ENCODE data around the gene PTPN11.
"Not testable (repeated sequence)": the region's sequence is repeated elsewhere in the genome, so short reads cannot be mapped to it uniquely, and the experiment has no call there.

Gene PTPN11

DNA sequence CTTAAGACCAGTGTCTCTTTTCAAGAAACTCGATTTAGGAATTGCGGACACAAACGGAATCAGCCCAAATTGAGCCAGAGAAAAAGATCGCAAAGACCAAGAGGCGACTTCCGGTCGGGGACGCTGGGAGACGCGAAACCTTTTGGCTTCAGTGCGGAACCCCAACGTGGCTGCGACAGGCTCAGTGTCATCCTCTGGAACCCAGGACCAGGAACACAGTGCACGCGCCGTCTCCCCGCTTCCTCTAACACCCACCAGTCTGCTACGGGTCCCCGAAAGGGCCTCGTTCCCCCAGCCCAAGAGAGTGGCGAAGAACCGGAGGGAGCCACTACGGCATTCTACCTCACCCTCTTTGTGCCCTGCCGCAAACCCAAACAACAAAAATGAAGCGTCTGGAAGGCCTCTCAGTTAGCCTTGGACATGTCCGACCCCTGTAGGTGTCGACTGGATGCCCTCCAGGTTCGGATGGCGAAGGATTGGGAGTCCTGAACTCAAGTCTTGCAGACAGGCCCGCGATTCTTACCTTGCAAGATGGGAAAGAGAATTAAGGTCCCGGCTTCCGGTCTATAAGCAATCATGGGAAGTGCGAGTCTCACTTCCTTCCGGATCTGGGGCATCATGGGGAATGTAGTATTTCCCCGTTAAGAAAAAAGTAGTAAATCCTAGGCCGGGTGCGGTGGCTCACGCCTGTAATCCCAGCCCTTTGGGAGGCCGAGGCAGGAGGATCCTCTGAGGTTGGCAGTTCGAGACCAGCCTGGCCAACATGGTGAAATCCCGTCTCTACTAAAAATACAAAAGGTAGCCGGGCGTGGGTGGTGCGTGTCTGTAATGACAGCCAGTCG lies 9.5 kb upstream of the PTPN11 start, which contains the start of gene RPL6:
Gene RPL6 (minus strand): TSS at position 542 of the 842 bp plus-strand sequence. CDS start 949 bp downstream, outside the sequence.
- peak; percentile 64 to 89 (median 77) for DNase-seq

DNA sequence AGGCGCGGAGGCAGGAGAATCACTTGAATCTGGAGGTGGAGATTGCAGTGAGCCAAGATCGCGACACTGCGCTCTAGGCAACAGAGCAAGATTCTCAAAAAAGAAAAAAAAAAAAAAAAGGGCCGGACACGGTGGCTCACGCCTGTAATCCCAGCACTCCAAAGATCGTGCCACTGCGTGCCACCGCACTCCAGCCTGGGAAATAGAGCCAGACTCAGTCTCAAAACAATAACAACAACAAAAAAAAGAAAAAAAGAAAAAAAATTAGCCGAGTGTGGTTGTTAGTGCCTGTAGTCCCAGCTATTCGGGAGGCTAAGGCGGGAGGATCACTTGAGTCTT lies 8.9 kb upstream of the PTPN11 start:
- no peak for DNase-seq

DNA sequence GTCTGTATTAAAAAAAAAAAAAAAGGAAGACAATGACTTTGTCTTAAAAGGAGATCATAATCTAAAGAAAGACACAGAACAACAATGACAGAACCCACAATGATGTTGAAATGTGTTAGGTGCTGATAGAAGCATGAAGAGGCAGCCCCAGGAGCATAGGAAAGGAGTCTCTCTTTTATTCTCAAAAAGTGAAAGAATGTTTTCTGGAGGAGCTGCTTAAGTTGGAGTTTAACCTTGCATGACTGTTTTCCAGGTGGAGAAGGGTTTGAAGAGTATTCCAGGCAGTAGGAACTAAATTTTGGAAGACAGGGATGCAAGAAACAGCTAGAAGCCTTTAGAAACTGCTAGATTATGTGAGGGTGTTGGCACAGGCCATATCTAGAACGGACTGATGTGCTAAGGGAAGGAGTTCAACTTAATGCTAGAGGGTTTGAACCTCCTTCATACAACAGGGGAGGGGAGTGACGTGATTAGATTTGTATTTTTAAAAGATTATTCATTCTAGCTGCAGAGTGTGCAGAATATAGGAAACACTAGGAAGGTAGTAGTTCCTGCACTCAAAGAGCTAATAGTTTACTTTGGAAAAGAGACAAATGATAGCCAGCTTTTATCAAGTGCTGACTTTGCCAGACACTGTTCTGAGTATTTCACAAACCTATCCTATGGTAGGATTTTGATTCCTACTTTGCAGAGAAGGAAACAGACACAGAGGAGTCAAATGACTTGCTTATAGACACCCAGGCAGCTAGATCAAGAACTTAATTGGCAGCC lies 4.7 kb upstream of the PTPN11 start:
- DNase-seq, result no peak

DNA sequence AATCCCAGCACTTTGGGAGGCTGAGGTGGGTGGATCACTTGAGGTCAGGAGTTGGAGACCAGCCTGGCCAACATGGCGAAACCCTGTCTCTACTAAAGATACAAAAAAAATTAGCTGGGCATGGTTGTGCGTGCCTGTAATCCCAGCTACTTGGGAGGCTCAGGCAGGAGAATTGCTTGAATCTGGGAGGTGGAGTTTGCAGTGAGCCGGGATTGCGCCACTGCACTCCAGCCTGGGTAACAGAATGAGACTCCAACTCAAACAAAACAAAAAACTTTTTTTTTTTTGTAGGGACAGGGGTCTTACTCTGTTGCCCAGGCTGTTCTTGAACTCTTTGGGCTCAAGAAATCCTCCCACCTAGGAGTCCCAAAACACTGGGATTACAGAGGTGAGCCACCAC lies 3.3 kb upstream of the PTPN11 start:
- not testable (repeated sequence) for DNase-seq

- no peak for DNase-seq
These were observed 507 bp upstream of the PTPN11 start for GRCh38 chr12:112418273-112418607.

DNA sequence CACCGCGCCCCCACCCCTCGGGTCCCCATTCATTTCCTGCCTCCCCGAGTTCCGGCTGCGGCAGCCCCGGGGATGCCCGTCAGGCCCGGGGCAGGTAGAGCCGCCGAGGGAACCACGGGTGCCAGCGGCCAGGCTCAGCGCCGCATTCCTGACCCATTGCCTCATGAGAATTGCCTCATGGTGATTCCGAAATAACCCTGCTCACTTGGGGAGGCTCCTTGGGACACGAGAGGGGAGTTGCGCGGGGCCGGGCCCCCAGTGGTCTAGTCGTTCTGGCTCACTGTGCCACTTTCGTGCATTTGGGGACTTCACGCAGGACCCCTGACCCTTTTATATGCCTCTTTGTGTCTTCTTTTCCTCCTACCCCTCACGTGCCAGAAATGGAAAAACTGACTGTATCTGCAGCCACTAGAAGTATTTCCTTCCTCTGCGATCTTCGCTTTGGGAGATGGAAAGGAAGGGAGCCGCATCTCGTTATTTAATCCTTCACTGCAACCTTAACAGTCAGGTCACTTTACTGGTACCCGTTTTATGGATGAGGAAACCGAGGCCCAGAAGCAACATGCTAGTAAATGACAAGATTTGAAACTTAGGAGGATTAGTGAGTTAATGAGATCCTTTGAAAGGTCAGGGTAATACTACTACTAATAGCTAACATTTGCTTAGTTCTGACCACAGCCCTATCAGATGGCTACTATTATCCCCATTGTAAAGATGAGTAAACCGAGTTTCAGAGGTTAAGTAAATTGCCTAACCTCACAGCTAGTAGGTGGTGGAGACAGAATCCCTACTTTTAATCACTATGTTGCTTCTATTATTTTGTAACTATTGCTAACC lies 768 bp downstream of the PTPN11 start:
- DNase-seq, result peak in 2 of 6 experiments; percentile 22 to 69

DNA sequence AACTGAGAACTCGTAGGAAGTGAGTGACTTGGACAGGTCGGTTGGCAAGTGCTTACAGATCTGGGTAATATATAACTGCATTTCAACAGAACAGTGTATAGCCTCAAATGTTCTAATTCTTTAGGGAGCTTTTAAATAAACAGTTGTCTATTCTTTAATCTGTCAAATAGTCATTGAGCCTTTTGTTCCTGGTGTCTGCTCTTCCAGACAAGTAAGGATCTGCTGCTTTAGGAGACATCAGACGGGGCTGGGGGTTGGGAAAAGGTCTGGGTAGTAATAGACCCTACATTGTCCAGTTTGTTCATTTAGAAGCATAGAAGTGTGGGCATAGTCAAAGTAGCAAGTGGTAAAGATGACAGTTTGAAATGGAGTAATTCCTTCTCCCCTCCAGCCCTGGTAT lies 2.0 kb downstream of the PTPN11 start:
- DNase-seq, result no peak

GRCh38 chr12:112421363-112421762 lies 2.6 kb downstream of the PTPN11 start:
- no peak for DNase-seq

GRCh38 chr12:112422531-112422930 lies 3.8 kb downstream of the PTPN11 start:
- no peak for DNase-seq

DNA sequence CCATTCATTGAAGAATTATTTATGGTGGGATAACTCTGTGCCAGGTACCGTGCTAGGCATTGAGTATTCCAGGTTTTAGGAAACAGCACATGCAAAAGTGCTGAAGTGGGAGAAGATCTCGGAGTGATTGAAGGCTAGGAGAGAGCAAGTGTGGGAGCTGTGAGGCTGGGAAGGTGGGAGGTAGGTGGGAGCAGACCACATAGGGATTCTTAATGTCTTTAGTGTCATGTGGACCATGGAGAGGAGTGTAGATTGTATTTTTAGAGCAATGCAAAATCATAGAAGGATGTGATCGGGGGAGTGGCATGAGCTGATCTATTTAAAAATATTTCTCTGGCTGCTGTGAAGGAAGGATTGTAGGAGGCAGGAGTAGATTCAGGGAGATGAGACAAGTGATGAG lies 5.4 kb downstream of the PTPN11 start:
- DNase-seq, result no peak

- no peak for DNase-seq
These were observed 7.0 kb downstream of the PTPN11 start for GRCh38 chr12:112425582-112426382.

- no peak for DNase-seq
These were observed 9.0 kb downstream of the PTPN11 start for GRCh38 chr12:112427760-112428159.

DNA sequence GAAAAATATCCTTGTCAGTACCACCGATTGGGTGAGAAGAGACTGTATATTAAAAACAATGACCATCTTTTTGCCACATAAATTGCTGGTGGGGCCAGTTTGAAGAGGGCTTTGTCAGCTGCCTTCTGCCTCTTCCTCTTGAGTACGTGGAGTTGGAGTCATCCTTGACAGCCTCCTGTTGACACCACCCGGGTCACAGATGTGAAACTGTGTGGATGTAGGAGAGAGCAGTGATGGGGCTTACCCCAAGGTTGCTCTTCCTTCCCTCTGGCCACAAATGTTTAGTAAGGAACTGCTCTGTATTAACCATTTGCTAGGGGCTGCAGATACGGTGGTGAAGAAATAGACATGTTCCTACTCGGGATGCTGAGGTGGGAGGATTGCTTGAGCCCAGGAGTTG lies 12.2 kb downstream of the PTPN11 start:
- no peak for DNase-seq

DNA sequence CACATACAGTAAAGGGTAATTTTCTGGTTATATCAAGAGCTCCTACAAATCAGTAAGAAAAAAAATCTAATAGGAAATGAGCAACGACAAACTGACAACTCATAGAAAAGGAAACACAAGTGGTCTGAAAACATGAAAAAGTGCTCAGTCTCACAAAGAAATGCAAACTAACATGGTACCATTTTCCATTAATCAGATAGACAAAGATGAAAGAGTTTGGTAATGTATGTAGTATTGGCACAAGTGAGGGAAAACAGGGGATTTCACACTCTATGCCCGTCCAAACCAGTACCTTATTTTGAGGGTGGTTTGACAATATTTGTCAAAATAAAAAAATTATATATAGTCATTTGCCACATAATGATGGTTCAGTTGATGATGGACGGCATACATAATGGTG lies 13.2 kb downstream of the PTPN11 start:
- no peak for DNase-seq

DNA sequence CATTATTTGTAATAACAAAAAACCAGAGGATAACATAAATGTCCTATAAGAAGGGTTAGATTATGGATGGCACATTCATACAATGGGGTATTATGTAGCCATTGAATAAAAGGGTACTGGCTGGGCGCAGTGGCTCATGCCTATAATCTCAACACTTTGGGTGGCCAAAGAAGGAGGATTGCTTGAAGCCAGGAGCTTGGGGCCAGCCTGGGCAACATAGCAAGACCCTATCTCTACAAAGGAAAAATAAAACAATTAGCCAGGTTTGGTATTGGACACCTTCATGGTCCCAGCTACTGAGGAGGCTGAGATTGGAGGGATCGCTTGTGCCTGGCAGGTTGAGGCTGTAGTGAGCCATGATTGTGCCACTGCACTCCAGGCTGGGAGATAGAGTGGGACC lies 14.8 kb downstream of the PTPN11 start:
- DNase-seq, result no peak

GRCh38 chr12:112438645-112439044 lies 19.9 kb downstream of the PTPN11 start:
- not testable (repeated sequence) for DNase-seq

DNA sequence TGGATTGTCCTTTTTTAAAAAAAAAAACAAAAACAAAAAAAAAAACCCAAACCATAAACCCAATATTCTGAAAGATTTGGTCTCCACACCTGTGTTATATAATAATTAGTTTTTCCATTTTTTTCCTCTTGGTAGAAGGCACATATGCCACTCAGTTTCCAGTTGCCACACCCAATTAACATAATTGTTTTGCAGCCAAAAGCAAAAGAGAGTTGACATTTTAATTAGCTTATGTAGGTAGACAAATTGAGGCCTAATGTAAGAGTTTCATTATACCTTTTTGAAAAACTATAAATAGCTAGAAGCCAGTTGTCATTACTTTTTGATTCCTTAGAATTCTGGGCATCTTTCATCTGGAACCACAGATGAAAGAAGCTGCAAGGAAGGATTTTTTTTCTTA lies 21.0 kb downstream of the PTPN11 start:
- no peak for DNase-seq

DNA sequence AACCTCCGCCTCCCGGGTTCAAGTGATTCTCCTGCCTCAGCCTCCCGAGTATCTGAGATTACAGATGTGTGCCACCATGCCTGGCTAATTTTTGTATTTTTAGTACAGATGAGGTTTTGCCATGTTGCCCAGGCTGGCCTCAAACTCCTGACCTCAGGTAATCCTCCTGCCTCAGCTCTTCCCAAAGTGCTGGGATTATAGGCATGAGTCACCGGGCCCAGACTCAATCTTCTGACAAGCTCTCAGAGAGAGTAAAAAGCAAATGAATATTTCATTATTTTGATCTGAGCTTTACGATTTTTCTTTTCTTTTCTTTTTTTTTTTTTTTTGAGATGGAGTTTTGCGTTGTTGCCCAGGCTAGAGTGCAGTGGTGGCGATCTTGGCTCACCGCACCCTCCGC lies 21.9 kb downstream of the PTPN11 start:
- not testable (repeated sequence) for DNase-seq

DNA sequence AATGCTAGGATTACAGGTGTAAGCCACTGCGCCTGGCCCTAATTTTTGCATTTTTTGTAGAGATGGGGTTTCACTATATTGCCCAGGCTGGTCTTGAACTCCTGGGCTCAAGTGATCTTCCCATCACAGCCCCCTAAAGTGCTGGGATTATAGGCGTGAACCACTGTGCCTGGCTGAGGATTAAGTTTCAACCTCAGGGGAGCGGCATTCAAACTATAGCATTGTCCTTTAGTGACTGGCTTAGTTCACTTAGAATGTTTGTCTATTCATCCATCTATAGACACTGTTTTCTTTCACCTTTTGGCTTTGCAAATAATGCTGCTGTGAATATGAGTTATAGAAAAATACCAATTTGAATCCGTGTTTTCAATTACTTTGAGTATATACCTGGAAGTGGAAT lies 25.2 kb downstream of the PTPN11 start:
- DNase-seq, result no peak

DNA sequence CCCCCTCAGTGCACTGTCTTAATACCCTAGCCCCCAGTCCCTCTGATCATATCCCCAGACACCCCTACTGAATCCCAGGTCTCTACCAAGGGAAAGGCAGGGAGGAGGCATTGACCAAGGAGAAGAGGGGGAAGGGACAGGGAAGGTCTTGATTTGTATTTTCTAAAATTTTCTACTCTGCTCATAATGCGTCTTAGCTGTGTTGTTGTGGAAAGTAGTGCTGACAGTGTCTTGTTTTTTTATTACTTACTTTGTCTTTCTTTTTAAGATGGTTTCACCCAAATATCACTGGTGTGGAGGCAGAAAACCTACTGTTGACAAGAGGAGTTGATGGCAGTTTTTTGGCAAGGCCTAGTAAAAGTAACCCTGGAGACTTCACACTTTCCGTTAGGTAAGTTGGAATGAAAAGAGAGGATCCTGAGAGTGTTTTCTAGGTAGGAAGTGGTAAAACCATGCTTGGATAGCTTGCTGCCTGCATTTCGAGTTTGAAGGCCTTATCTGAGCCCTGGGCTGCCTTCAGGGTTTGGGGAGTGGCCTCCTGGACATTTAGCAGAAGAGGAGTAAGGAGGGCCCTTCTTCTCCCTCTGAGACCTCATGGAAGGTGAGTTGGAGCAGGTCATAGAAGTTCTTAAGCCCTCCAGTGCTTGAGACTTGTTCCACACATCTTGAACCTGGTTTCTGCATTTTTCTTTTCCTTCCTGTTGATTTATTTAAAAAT lies 27.4 kb downstream of the PTPN11 start:
- DNase-seq, result no peak

DNA sequence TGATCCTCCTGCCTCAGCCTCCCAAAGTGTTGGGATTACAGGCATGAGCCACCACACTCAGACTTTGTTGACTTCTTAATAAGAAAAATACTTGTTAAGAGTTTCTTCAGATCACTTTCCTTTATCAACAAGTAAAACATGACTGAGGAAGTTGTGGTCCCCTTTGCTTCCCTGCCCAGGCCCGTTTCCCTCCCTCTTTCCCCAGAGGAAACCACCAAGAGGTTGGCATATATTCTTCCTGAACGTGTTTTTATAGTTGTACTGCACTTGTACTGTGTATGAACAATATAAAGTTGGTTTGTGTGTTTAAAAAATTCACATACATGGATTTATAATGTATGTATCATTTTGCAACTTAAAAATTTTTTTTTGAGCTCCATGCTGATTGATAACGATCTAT lies 28.4 kb downstream of the PTPN11 start:
- DNase-seq, result no peak

DNA sequence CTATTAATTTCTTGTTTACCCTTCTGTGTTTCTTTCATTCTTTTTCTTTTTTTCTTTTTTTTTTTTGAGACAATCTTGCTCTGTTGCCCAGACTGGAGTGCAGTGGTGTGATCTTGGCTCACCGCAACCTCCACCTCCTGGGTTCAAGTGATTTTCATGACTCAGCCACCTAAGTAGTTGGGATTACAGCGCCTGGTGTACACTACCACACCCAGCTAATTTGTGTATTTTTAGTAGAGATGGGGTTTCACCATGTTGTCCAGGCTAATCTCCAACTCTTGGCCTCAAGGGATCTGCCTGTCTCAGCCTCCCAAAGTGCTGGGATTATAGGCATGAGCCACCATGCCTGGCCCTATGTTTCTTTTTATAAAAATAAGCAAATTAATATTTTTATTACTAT lies 29.4 kb downstream of the PTPN11 start:
- not testable (repeated sequence) for DNase-seq

All from stimulated activated naive CD4-positive, alpha-beta T cell (primary cell).